NT2/D1 (cell line): ENCODE measurements around the gene ROPN1B.

Experiments
- DNase-seq: peaks from one replicate; pipeline ENCODE4 v3.0.0-alpha.2; 2011; ENCODE audit warnings: low read depth, low spot score
- H3K27me3 ChIP-seq: 2 replicates; pipeline ENCODE4 v1.6.0; 2011; ENCODE audit warnings: mild to moderate bottlenecking; ENCODE audit not compliant: insufficient read length, insufficient read depth
- H3K36me3 ChIP-seq: 2 replicates; pipeline ENCODE4 v1.6.1; 2011; ENCODE audit warnings: mild to moderate bottlenecking, low read length, mixed read lengths; ENCODE audit not compliant: insufficient read depth, insufficient read length
- H3K4me1 ChIP-seq: 2 replicates; pipeline ENCODE4 v1.5.1; 2011; ENCODE audit not compliant: insufficient read depth, insufficient read length
- H3K4me3 ChIP-seq: 2 replicates; pipeline ENCODE4 v1.5.1; 2011; ENCODE audit warnings: low read depth; ENCODE audit not compliant: insufficient read length
- H3K9ac ChIP-seq: 2 replicates; pipeline ENCODE4 v1.6.0; 2011; ENCODE audit warnings: low read depth; ENCODE audit not compliant: insufficient read length
- H3K9me3 ChIP-seq: 2 replicates; pipeline ENCODE4 v1.5.1; 2011; ENCODE audit warnings: mild to moderate bottlenecking, low read length; ENCODE audit not compliant: insufficient read depth
- SUZ12 ChIP-seq: IDR thresholded peaks from 2 replicates; pipeline ENCODE4 v1.6.1; 2011; ENCODE audit not compliant: insufficient read length, insufficient read depth; ENCODE audit errors: extremely low read depth
- YY1 ChIP-seq: IDR thresholded peaks from 2 replicates; pipeline ENCODE4 v1.6.1; 2011; ENCODE audit not compliant: insufficient read length, insufficient read depth
- ZNF274 ChIP-seq: IDR thresholded peaks from 2 replicates; pipeline ENCODE4 v1.6.1; 2011; ENCODE audit warnings: mild to moderate bottlenecking, low read depth, low read length

The ROPN1B gene

DNA sequence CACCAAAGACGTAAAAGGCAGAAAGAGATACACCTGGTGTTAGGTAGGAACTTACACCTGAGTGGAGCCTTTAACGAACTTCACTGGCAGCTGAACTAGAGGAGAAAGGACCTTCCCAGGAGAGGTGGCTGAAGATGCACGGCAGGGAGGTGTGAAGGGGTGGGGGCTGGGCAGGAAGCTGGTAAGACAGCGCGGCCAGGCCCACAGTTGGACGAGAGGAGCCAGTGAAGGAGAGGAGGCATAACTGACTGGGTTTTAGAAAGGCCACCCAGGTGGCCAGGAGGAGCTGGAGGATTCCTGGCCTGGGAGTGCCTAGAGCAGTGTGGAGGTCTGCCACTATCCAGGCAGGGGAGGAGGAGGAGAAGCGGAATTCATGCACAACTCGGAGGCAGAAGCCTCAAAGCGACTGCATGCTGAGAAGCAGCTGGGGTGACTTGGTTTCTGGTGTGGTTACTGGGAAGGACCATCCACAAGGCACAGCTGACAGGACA lies 63.0 kb downstream of the ROPN1B start:
- no peak for DNase-seq
- H3K4me1 ChIP-seq: peaks cover 9% of the 10 kb centered on the region
- TF ChIP-seq SUZ12 (no peak), YY1 (no peak), ZNF274 (no peak)
- no peak overlapping the region for H3K9ac ChIP-seq
- peaks cover 29% of the 10 kb centered on the region for H3K9me3 ChIP-seq
- peaks cover 21% of the 10 kb centered on the region for H3K36me3 ChIP-seq
- no peaks in the 10 kb centered on the region for H3K27me3 ChIP-seq
- H3K4me3 ChIP-seq: no peak overlapping the region
